ENCODE data around the gene NUMB.
"Not testable (repeated sequence)": the region's sequence is repeated elsewhere in the genome, so short reads cannot be mapped to it uniquely, and the experiment has no call there.

NUMB gene

GRCh38 chr14:73406248-73406647, 52.1 kb downstream of the NUMB start:
- DNase-seq: not testable (repeated sequence)

- DNase-seq: peak; percentile 9
These were observed 55.1 kb downstream of the NUMB start for GRCh38 chr14:73403181-73403752.

- no peak for DNase-seq
These were observed 55.8 kb downstream of the NUMB start for GRCh38 chr14:73402579-73402978.

- no peak for DNase-seq
These were observed 60.5 kb downstream of the NUMB start for GRCh38 chr14:73397810-73398209.

GRCh38 chr14:73394317-73394716, 64.0 kb downstream of the NUMB start:
- DNase-seq: no peak

- DNase-seq: no peak
These were observed 65.0 kb downstream of the NUMB start for GRCh38 chr14:73393375-73393774.

GRCh38 chr14:73392329-73393257, 65.8 kb downstream of the NUMB start:
- no peak for DNase-seq

- not testable (repeated sequence) for DNase-seq
These were observed 70.5 kb downstream of the NUMB start for GRCh38 chr14:73387860-73388259.

- DNase-seq: no peak
These were observed 72.0 kb downstream of the NUMB start for GRCh38 chr14:73386342-73386741.

GRCh38 chr14:73385021-73385420, 73.3 kb downstream of the NUMB start:
- not testable (repeated sequence) for DNase-seq

GRCh38 chr14:73383356-73383755, 75.0 kb downstream of the NUMB start:
- DNase-seq: no peak

- no peak for DNase-seq
These were observed 76.8 kb downstream of the NUMB start for GRCh38 chr14:73381380-73382013.

GRCh38 chr14:73376585-73376984, 81.8 kb downstream of the NUMB start:
- no peak for DNase-seq

GRCh38 chr14:73375861-73376260, 82.5 kb downstream of the NUMB start:
- no peak for DNase-seq

GRCh38 chr14:73374218-73374617, 84.1 kb downstream of the NUMB start:
- no peak for DNase-seq

- no peak for DNase-seq
These were observed 85.8 kb downstream of the NUMB start for GRCh38 chr14:73372529-73372928.

- no peak for DNase-seq
These were observed 87.8 kb downstream of the NUMB start for GRCh38 chr14:73370561-73370960.

- no peak for DNase-seq
These were observed 88.9 kb downstream of the NUMB start for GRCh38 chr14:73369428-73369827.

GRCh38 chr14:73368616-73369015, 89.7 kb downstream of the NUMB start:
- DNase-seq: no peak

GRCh38 chr14:73365727-73366126, 92.6 kb downstream of the NUMB start:
- DNase-seq: no peak

- DNase-seq: no peak
These were observed 93.8 kb downstream of the NUMB start for GRCh38 chr14:73364559-73364958.

GRCh38 chr14:73359445-73359844, 98.9 kb downstream of the NUMB start:
- no peak for DNase-seq

GRCh38 chr14:73358187-73358586, 100.2 kb downstream of the NUMB start:
- no peak for DNase-seq

GRCh38 chr14:73349091-73349490, 109.3 kb downstream of the NUMB start:
- not testable (repeated sequence) for DNase-seq
